ENCODE data around the gene L3MBTL4.
"Not testable (repeated sequence)": the region's sequence is repeated elsewhere in the genome, so short reads cannot be mapped to it uniquely, and the experiment has no call there.

Gene L3MBTL4

DNA sequence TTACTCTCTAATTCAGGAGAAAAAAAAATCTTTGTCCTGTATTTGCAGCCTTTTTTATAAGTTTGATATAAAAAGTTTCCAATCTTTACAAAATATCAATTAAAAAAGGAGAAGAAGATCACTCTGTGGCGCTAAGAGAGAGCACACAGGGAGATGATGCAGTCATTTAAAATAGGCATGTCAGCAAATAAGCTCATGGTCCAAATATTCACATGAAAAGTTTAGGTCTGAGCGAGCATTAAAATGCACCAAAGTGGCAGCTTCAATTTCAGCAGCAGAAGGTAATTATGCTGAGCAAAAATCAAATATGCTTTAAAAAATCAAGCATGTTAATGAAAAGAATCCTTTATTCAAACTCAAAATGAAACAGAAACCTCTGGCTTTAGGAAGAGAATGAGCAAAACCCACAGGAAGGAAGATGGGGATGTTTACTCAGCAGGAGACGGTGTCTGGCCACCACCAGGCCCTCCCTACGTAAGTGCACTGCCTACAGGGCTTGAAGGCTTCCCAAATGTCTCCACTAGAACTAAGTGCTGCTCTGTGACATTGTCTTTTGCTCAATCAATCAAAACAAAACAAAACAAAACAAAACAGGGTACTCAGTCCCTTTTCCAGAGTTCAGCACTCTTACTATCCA lies 120.4 kb downstream of the L3MBTL4 start:
- no peak for DNase-seq

DNA sequence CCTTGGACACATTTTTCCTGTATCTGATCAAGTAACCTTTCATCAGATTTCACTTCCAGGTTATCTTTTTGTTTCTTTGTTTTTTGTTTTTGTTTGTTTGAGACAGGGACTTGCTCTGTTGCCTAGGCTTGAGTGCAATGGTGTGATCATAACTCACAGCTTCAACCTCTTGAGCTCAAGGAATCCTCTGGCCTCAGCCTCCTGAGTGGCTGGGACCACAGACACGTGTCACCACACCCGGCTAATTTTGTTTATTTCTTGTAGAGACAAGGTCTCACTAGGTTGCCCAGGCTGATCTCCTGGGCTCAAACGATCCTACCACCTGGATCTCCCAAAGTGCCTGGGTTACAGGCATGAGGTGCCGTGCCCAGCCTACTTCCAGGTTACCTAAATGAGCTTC lies 124.9 kb downstream of the L3MBTL4 start:
- DNase-seq = no peak

DNA sequence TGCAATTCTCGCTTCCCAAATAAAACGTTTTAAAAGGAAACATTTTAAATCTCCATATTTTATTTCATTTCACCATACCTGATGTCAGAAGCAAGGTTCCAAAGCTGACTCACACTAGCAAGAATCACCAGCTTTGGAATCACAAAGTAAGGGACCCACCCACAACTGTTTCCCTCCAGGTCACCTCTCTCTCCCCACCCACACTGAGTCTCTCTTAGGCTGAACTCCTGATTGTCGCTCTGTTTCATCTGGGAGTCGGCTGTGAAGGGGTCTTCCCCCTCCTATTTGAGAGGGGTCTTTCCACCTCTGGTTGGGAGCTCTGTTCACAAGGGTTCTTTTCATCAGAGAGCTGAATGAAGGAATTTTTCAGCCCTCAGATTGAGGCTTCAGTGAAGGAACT lies 128.1 kb downstream of the L3MBTL4 start:
- no peak for DNase-seq

DNA sequence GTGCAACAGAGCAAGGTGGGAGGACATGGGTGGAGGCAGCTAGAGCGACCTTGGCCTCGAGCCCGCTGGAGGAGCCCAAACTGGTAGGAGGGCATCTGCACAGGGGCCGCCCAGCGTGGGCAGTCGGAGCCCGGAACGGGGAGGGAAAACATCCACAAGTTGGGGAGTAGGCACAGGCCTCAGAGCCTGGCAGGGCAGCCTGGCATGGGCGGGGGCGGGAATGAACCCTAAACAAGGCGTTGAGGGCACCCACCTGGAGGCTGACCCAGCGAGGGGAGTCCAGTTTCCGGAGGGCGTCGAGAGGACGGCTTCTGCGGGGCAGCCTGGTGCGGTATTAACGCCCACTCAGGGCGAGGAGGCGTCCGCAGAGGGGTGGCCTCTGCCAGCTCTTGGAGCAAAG lies 129.9 kb downstream of the L3MBTL4 start:
- DNase-seq = no peak

DNA sequence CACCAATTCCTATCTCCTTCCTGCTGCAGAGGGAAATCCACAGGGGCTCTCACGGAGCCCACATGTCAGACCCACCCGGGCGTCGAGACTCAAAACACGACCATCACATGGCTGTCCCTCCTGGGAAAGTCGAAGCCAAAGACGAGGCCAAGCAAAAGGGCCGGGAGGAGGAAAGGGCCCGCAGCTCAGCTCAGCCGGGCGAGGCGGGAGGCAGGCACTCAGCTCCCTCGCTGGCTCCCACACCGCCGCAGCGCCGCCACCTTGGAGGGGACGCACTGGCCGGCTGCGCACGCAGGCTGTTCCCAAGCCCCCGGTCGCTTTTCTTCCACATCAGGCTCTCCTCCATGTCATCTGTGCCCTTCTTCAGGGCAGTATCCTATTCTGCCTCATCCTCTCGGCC lies 130.4 kb downstream of the L3MBTL4 start:
- DNase-seq = no peak

DNA sequence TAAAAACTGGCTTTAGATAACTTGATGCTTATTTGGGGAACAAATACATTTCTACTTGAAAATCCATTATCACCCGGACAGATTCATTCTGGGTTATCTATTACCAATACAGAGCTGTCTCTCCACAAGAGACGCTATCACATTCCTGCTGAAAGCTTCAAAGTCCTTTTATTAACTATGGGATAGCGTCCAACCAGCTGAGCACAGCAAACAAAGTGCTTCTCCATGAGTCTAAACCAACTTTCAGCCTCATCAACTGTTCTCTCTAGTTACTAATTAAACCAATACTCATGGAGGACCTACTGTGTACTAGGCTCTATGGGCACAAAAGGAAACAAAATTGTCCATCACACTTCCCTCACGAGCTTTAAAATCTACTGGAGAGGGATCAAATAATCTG lies 132.8 kb downstream of the L3MBTL4 start:
- DNase-seq = no peak

DNA sequence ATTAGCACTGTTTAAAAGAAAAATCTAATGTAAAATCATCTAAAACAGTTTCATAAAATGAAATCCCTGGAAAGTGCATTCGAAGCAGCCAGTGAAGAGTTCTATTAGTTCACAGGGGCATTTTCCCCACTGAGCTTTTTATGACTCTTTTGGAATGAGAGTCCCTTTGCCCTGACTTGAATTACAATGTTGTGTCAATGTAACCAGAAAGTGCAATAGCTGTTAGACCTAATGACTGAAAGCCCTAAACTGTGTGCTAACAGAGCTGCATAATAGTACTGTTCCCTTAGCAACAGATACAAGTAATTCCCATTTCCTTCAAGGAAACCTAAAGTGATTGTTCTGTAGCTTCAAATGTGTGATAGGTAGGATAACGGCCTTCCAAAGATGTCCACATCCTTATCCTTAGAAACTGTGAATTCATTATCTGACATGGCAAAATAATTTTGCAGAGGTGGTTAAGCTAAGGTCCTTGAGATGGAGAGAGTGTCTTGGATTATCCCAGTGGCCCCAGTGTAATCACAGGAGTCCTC lies 134.4 kb downstream of the L3MBTL4 start:
- no peak for DNase-seq

DNA sequence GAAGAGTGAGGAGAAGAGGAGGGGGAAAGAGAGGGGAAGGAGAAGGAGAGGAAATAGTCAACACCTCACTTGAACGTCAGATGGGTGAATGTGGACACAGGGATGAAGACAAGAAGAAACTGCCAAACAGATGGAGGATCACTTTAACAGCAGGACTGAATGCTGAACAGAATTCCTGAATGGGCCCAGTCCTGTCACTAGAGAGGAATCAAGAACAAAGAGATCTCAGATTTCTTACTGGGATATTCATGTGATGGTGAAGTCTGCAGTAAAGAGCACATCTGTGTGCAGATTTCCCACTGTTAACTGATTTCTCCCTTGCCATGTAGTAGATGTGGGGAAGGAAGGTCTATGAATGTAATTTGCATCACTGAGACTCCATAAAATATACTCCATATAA lies 135.4 kb downstream of the L3MBTL4 start:
- no peak for DNase-seq

DNA sequence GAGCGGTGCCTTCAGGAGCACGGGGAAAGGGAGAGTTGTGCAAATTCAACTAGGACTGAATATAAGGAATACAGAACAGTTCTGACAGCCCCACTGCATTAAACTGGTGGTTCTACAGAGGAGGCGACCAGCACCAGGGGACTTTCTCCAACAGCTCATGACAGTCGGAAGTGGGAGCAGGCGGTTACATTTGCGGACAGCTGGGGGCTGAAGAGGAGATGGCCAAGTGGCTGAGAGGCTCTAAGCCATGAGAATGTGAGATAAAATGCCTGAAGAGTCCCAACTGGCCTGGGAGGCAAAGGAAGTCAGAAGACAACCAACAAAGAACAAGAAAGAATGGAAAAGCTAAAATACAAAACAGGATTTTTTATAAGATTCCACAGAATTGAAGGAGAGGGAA lies 141.3 kb downstream of the L3MBTL4 start:
- DNase-seq = no peak

DNA sequence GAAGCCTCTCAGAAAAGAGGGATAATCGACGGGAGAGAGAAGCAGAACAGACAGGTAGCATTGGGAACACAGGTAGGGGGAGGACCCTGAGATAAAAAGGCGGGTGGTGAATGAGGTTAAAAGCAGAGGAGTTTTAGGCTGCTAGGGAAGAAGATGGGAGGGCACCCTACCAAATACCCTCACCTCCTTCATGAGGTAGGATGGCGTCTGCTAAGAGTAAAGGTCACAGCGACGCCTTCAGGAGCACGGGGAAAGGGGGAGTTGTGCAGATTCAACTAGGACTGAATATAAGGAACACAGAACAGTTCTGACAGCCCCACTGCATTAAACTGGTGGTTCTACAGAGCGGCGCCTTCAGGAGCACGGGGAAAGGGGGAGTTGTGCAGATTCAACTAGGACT lies 142.6 kb downstream of the L3MBTL4 start:
- not testable (repeated sequence) for DNase-seq

DNA sequence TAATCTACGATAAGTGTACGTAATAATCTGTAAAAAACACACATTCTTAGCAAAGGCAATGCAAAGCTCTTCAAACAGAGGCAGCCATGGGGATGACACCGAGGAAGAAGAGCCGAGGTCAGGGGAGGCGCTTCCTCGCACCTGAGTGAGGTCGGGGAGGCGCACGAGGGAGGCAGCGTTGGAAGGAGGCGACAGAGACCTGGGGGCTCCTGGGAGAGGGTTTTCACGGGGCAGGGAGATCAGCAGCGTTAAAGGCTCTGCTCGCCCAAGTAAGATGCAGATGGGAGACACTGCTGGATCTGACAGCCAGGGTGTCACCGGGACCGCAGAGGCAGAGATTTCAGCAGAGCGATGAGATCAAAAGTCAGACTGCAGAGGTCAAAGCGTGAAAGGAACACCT lies 143.1 kb downstream of the L3MBTL4 start:
- DNase-seq = no peak

DNA sequence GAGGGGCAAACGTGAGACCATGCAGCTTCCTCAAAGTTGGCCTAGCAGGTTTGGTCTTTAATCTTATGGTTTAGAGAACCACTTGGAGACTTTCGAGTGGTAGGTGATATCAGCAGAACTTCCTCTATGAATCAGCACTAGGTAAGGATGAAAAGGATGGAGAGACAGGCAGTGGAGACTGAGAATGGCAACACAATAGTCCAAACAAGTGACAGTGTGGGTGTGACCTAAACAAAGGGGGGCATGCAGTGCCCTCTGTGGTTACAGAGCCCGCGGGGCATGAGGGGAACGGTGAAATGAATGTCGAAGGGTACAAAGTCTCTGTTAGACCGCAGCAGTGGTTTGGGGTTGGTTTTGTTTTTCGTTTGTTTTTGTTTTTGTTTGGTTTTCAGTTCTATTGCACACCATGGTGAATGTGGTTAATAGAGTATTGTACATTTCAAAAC lies 143.9 kb downstream of the L3MBTL4 start:
- DNase-seq = no peak

DNA sequence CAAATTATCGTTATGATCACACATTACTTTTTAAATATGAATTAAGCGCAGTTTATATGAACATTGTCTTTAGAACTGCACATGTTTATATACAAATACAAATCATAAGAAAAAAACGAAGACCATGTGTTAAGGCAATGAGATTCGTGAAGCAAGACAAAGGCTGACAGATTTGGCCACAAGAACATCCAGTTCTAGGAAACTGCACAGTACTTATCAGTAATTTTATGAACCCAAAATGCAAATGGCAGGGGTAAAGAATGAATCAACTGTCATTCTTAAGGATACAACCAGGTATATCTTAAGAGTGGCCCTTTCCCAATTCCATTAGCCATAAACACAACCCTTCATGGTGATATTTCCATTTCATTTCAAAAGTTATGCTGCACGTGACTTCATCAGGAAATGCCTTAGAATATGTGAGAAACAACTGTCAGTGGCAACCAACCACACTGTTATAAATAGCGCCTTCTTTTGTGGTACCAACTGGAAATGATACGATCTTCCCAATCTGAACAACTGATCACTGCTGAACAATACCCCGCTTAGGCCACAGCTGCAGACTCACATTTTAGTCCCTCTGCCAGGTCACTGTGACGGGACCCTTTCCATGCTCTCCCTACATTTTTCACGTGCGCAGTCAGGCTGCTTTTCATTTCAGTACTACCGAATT lies 144.9 kb downstream of the L3MBTL4 start:
- no peak for DNase-seq

DNA sequence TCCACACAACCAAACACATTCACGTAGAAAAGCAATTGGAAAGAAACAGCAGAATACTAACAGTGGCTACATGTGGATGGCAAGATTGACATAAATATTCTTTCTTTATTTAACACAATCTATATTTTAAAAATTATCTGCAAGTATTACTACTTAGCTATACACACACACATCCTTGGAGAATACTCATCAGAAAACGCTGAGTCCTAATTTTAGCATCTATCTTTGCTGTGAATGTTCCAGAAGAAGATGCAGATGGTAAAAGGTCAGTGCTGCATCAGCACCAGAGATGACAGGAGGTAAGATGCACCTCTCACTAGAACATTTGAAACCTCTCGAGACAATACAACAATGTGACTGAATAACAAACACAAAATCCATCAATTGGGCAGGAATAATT lies 148.5 kb downstream of the L3MBTL4 start:
- no peak for DNase-seq

DNA sequence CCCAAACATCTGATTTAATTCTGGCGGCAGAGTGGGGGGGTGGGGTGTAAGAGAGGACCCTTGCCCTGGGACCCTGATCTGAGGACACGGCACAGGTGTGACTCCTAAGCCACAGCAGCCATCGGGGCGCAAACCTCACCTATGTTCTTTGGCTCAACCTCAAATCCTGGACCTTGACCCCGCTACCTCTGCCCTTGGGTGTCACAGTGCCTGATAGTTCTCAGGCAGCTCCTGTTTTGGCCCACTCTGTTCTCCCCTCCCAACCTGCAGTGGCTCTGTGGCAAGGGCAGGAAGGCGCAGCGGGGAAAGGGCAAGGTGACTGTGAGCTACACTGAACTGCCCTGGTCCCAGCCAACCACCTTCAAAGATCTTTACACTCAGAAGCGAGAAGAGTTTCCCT lies 152.8 kb downstream of the L3MBTL4 start:
- no peak for DNase-seq

DNA sequence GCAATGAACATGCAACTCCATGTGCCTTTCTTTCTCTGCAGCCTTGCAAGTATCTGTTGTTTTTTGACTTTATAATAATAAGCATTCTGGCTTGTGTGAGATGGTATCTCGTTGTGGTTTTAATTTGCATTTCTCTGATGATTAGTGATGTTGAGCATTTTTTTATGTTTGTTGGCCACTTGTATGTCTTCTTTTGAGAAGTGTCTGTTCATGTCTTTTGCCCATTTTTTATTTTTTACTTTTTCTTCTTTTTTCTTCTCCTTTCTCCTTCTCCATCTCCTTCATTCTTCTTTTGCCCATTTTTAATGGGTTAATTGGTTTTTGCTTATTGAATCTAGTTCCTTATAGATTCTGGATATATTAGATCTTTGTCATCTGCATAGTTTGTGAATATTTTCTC lies 155.4 kb downstream of the L3MBTL4 start:
- DNase-seq = not testable (repeated sequence)

DNA sequence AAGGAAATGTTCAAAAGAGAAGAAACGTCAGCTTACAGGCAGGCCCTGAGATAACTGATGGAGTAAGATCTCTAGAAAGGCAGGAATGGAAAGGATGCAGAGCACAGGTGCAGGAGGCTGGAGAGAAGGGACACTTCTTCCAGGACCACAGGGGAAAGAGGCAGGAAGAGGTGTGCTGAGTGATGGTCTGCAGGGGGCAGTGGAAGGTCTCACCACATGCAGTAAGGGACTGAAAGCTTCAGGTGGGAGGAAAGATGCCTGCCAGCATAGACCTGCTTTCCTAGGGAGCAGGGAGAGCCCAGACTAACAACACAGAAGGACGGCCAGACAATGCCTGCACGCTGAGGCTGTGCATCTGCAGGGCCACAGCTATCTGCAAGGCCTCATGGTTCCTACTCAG lies 156.8 kb downstream of the L3MBTL4 start:
- DNase-seq = no peak

DNA sequence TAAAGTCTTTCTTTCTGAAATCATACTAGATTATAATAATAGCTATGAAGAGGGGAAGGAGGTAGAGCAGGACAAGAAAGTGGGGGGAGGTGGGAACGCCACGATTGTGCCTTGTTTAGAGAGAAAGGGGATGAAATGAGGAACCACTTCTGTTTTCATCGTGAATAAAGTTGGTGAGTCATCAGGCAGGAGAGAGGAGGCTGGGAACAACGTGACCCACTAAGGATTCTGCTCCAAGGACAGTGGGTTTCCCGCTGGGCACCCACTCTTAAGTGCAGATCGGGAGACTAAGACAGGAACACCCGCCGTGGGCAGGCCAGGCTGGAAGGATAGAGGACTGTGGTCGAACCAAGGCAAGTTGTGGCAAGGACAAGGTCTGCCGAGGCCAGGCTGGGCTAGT lies 158.2 kb downstream of the L3MBTL4 start:
- DNase-seq = no peak

DNA sequence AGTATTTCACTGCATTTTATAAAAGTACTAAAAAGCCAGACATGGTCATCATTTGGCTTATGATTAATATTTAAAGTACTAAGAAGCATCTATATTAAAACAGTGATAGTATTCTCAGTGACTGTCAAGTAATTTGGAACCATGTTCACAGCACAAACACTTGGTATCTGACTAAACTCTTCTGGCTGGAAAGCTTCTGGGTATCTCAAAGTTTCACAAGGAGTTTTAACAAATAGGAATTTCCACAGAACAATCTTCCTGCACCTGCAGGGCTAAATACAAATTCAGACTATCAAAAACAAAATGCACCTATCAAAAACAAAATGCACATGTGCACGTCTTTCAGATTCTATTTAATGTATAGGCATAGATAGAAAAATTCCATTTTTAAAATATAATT lies 158.8 kb downstream of the L3MBTL4 start:
- DNase-seq = no peak

DNA sequence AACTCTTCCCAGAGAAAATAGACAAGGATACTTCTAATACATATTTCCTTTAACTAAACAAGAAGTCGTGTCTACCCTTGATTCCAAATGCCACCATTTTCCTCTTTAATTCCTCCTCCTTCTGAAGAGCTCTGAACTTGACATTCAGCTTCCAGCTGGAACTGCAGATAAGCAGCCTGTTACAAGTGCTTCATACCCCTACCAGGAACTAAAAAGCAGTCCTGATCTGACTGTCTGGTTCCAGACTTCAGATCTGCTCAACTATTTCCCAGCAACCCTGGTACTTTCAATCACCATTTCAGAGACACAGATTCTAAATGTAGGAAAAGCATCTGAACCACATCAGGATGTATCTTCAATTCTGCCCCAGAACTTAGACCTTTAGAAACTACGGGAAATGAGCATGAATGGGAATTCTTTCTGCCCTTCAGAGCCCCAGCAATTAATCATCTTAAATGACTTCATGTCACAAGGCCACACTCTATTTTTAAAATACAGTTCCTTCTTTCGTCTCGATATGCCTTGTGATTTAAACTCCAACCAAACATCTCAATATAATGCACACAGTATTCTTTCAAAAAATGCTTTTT lies 159.5 kb downstream of the L3MBTL4 start:
- DNase-seq = no peak

DNA sequence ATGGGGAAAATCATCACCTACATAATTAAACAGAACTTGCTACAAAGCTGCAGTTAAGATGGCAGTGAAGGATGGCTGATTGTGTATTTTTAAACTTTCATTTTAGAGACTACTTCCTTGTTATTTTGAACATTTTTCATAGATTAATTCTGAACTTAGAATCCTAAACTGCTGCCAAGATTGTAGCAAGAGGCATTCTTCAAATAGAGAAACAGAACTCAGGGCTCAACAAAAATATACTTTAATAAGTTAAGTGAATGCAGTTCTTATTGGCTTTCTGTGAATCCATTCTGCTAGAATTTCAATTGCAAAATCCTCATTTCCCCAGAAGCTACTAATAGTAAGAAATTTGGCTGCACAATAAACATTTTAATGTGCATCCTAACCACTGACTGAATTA lies 160.3 kb downstream of the L3MBTL4 start:
- DNase-seq = no peak

DNA sequence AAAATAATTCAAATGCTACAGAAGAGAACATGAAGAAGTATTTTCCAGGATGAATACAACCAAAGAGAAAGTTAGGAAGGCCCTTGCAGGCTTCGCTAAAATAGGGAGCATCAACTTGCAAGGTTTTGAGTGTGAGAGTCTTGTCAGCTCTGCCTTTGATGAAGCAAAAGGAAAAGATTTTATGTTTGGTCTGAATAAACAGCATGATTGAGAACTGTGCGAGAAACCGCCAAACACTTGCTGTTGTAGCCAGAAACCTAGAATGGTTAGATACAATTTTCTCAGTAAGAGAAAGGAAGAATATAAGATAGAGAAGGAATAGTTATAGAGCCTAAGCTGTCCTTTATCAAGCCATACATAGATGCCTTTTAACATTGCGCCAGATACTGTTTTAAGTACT lies 163.6 kb downstream of the L3MBTL4 start:
- DNase-seq = no peak

DNA sequence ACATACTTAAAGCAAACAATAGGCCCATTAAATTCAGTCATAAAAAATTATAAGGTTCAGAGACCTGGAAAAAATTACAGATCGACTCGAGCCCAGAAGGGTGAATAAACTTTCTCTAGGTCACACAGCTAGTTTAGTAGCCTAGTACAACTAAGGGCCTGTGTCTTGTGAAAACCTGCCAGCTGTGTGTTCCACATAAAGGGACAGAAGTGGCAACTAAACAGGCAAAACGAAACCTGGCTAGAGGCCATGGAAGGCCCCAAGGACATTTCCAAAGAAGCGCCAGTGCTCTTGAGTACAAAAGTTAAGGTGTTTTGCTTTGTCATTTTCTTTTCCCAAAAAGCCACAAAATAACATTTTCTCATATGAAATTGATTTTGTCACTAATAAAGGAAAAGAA lies 164.9 kb downstream of the L3MBTL4 start:
- DNase-seq = no peak

DNA sequence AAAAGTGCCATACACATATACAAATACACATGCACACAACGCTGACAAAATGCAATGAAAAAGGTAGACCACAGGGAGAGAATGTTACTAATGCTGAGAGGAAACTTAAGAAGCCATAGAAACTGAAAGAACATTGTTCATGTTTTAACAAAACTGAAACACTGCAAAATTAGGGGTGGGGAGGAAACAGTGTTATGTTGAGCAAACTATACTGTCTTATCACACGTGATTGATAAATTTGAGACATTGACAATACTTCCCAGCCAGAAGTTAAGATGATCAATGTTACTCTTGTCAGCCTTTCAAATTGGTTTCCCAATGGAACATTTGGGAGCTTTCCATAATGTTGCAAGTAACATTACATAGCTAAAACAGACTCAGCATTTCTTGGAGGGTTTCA lies 165.5 kb downstream of the L3MBTL4 start:
- DNase-seq = no peak

All from CD4-positive, alpha-beta T cell treated with Interleukin-10 for 1 hour (primary cell).